GM12873 (cell line): ENCODE data around the gene RSPH3.

Source experiments
- TF ChIP-seq, protein P1 (sequence below): IDR thresholded peaks from 2 replicates; pipeline ENCODE4 v1.5.1; 2012; ENCODE audit warnings: low read depth, mild to moderate bottlenecking, moderate library complexity, low read length, control low read depth; ENCODE audit not compliant: insufficient read depth; ENCODE audit errors: missing control alignments

The RSPH3 gene

DNA sequence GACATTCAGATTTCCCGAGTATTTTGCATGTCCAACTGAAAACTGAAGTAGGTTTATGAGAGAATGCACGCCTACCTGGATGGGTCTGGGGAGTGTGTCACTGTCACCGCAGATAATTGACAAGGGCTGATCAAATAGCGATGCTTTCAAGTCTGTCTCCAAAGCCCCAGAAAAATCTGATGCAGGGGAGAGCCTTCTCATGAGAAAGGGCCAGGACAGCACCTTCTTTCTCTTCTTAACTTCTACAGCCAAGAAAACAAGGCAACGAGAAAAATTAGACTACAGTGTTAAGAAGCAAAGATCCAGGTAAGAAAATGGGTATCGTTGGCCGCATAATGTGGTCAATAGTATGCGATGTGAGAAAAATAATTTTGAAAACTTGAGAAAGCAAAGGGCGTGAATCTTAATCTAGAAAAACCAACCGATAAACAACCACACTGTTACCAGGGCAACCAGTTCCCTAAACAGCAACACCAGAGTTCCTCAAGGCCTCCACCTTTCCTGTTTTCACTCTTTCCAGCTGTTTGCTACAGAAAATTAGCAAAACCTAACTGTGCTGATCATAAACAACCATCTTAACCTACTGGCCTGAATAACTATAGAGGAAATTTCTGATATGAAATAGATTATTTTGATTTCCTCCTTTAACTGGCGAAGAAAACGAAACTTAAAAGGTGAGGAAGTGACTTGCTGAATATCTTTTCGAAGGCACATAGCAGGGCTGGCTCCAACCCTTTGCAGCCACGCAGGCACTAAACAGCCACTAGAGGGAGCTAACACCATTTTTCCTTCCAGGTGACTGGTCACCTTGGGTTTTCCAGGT, 42.2 kb upstream of the RSPH3 start:
- TF ChIP-seq, protein P1, sequence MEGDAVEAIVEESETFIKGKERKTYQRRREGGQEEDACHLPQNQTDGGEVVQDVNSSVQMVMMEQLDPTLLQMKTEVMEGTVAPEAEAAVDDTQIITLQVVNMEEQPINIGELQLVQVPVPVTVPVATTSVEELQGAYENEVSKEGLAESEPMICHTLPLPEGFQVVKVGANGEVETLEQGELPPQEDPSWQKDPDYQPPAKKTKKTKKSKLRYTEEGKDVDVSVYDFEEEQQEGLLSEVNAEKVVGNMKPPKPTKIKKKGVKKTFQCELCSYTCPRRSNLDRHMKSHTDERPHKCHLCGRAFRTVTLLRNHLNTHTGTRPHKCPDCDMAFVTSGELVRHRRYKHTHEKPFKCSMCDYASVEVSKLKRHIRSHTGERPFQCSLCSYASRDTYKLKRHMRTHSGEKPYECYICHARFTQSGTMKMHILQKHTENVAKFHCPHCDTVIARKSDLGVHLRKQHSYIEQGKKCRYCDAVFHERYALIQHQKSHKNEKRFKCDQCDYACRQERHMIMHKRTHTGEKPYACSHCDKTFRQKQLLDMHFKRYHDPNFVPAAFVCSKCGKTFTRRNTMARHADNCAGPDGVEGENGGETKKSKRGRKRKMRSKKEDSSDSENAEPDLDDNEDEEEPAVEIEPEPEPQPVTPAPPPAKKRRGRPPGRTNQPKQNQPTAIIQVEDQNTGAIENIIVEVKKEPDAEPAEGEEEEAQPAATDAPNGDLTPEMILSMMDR, result peak; percentile 95

DNA sequence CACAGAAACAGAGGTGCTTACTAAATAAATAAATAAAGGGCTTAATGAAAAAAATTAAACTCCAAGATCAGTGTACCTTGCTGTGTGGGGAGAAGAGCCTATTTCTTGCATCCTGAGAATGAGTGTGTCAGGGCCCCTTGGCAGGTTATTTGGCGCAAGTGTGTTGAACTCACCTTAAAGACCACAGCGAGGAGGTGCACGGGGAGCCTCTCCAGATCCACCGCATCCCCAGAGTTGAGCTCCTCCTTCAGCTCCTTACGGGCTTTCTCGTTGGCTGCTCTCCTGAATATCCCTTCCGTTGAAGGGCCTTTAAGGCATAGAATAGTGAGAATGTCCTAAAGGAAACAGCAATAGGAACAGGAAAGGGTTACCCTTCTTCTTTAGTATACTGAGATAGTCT, 41.2 kb upstream of the RSPH3 start:
- TF ChIP-seq, protein P1, result no peak

DNA sequence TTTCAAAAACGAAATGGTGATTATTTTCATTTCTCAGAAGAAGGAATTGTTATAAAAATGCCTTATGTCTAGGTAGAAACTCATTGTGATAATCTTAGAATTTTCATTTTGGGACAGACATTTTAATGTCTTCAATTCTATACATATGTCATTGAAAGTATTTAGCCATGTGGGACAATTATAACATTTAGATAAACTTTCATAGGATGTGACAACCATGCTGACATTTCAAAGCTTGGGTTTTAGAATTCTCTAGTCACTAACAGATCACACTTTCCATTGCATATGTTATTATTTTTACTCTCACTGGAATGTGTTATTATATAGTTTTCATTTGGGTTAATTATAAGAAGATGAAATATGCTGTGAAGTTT, 39.9 kb upstream of the RSPH3 start:
- TF ChIP-seq, protein P1, result no peak

DNA sequence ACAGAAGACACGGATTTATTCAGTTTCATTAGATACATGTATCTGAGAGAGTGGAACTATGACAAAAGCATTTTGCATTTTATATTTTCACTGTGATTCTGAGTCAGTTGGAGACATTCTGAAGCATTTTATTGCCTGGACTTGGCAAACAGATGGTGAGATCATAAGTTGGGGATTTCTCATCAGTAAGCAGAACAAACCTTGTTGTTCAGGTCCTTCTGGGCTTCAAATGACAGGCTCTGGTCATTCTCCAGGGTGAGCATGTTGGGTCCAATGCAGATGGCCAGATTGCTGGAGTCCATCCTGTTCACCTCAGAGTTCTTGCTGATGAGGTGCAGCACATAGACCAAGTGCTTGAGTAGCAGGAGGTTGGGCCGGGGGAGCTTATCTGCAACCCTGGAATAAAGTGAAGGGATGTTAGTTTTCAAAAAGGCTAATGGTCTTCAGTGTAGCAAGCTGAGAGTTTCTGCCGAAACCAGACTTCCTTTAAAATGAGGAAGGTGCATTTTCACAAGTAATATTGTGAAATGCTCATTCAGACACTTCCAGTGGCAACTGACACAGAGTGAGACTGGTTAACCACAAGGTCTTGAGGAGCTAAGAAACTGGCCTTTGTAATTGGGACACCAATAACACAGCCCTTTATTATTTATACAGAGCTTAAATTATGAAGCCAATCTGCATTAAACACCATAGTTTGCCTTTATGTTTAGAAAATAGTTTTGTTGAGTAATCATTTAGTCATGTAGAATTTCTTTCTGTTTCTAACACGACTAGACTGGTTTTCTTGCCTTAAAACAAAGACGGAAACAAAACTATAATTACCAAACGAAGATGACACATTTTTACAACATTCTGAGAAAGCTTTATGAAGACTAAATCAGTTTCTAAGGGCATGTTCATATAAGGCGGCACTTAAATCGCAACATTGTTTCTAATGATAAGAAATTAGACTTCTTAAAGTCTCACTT, 39.2 kb upstream of the RSPH3 start:
- TF ChIP-seq, protein P1, result no peak

DNA sequence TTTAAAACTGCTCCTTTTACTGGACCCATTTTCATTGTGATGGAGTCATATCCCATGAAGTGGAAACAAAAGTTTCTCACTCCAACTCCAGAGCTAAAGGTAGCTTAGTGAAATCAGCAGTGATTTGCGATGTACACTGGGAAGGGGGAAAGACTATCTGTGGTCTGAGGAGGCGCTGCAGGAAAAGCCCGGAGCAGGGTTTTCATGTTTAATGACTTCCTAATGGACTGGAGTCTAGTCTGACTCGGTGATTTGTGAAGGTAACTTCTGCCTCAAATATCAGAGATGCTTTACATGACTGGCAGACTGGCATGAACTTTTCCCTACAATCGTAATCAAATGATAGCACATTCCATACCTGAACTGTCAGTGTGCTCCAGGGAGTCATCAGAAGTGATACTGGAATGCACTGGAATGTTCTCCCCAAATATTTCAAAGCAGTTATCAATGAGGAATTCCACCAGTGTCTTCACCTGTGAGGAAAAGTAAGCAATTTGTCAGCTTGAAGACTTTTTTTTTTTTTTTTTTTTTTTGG, 37.8 kb upstream of the RSPH3 start:
- TF ChIP-seq, protein P1, result no peak

DNA sequence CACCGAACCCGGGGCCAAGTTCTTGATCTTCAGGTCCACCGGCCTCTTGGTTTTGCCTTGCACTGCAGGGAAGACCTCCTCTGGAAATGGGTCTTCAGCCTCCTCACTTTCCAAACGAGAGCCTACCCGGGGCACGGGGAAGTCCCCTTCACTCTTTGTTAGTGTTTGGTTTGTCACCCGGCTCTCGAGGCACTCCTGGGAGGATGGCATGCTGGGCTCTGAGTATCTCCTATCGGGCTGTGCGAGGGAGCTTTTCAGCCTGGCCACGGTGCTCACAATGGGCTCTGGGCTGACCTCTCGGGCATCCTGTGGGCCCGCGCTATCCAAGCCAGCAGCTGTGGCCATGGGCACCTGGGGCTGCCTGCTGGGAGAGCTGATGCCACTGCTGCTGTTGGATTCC, 36.7 kb upstream of the RSPH3 start:
- TF ChIP-seq, protein P1, result no peak

DNA sequence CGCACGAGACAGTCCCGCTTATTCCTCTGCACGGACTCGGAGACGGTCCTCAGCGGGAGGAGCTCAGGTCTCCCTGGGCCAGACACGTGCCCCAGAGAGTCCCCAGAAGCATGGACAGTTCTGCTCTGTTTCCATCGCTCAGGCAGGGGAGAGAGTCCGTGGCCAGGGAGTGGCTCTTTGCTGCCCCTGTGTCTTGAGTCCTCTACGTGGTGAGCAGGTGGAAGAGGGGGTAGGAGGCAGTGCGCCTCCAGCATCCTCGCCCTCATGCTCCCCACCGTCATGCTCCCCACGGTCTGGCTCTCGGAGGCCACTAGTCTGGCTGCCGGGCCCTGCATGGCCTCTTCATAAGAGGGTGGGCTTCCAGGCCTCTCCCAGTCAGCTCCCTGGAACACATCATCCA, 35.9 kb upstream of the RSPH3 start:
- TF ChIP-seq, protein P1, result no peak
